Measurements from ENCODE around the gene NLGN1. TPM values are rescaled to one million over a fixed set of nuclear protein-coding genes. Genes with fewer than 3 reads are reported as not detected.

The NLGN1 gene
- total RNA-seq, 1 experiment from 2014 or later: not detected

- H3K36me3 ChIP-seq (ENCODE audit: control insufficient read depth in 1 of 2, insufficient read depth in 2 of 2, low read length in 2 of 2): no peaks in the 10 kb centered on the region
- no peaks in the 10 kb centered on the region for H3K27me3 ChIP-seq (ENCODE audit: insufficient read depth, low read length)
- no peaks in the 10 kb centered on the region for H3K9me2 ChIP-seq (ENCODE audit: insufficient read depth)
- no peak overlapping the region for H2AFZ ChIP-seq (ENCODE audit: low read depth, low read length, poor library complexity, severe bottlenecking)
- TF ChIP-seq POLR2AphosphoS5 (IDR thresholded peaks at IDR 0.05; ENCODE audit: low read depth, low read length) (no peak), SIN3A (IDR thresholded peaks at IDR 0.05; ENCODE audit: low read depth) (no peak), EZH2phosphoT487 (IDR thresholded peaks at IDR 0.05; ENCODE audit: borderline replicate concordance) (no peak), FOSL1 (IDR thresholded peaks at IDR 0.05; ENCODE audit: low read depth) (no peak), EGR1 (IDR thresholded peaks at IDR 0.05; ENCODE audit: low read depth) (no peak), ZFX (IDR thresholded peaks at IDR 0.05) (no peak), RAD21 (IDR thresholded peaks at IDR 0.05; ENCODE audit: low read depth) (no peak), TCF7L2 (IDR thresholded peaks at IDR 0.05; ENCODE audit: borderline replicate concordance, extremely low read depth, insufficient read depth, insufficient read length) (no peak)
- TF ChIP-seq, protein P1, sequence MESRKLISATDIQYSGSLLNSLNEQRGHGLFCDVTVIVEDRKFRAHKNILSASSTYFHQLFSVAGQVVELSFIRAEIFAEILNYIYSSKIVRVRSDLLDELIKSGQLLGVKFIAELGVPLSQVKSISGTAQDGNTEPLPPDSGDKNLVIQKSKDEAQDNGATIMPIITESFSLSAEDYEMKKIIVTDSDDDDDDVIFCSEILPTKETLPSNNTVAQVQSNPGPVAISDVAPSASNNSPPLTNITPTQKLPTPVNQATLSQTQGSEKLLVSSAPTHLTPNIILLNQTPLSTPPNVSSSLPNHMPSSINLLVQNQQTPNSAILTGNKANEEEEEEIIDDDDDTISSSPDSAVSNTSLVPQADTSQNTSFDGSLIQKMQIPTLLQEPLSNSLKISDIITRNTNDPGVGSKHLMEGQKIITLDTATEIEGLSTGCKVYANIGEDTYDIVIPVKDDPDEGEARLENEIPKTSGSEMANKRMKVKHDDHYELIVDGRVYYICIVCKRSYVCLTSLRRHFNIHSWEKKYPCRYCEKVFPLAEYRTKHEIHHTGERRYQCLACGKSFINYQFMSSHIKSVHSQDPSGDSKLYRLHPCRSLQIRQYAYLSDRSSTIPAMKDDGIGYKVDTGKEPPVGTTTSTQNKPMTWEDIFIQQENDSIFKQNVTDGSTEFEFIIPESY (IDR thresholded peaks at IDR 0.05; ENCODE audit: extremely low read depth, insufficient replicate concordance, low read length): no peak
- no peak overlapping the region for H3K27ac ChIP-seq (ENCODE audit: low read depth, low read length)
- no peak for DNase-seq (ENCODE audit: low read depth, low spot score)
- POLR2A ChIA-PET: no interaction called here
- H3K79me2 ChIP-seq (ENCODE audit: insufficient read depth, low read length): no peaks in the 10 kb centered on the region
- no TSS peak for BruUV-seq (replicated peaks)
- no peak overlapping the region for H3K9ac ChIP-seq (ENCODE audit: low read length)
- no peak for ATAC-seq
- RAD21 ChIA-PET (ENCODE audit: low non-redundant PET in 1 of 2, low total read pairs in 2 of 2, uncharacterized antibody in 2 of 2, unreplicated experiment in 2 of 2): no interaction called here
- H3K4me1 ChIP-seq (ENCODE audit: control insufficient read depth in 1 of 2, insufficient read depth in 2 of 2, low read length in 2 of 2): no peaks in the 10 kb centered on the region
- CTCF ChIA-PET: no interaction called here
- intact Hi-C loops (cut with micrococcal nuclease): no loop called here
- no peak overlapping the region for H3K4me2 ChIP-seq (ENCODE audit: low read length)
- H4K20me1 ChIP-seq (ENCODE audit: insufficient read depth): no peaks in the 10 kb centered on the region
- H3K4me3 ChIP-seq (replicated peaks in 1 of 2; ENCODE audit: low read depth in 1 of 2, low read length in 2 of 2): no peak overlapping the region
- no peaks in the 10 kb centered on the region for H3K9me3 ChIP-seq (ENCODE audit: control insufficient read depth in 1 of 2, insufficient read depth in 1 of 2, low read depth in 1 of 2, low read length in 2 of 2)
Measured at GRCh38 chr3:173799060-173799816, 401.7 kb downstream of the NLGN1 start.
